BE2C (cell line): Measurements from ENCODE around the gene DYRK1B.
A peak's percentile ranks its signal among the peaks of the same experiment; 100 is the strongest.

Experiments used
- DNase-seq: peaks from one replicate; pipeline ENCODE4 v3.0.0-alpha.2; 2020
- H3K27me3 ChIP-seq: fragments of 250-450 bp; sonication (Bioruptor Pico); 2 replicates; pipeline ENCODE4 v1.5.1; 2020; ENCODE audit warnings: mild to moderate bottlenecking
- H3K36me3 ChIP-seq: fragments of 250-450 bp; sonication (Bioruptor Pico); 2 replicates; pipeline ENCODE4 v1.5.1; 2020; ENCODE audit warnings: mild to moderate bottlenecking
- H3K4me1 ChIP-seq: fragments of 250-450 bp; sonication (Bioruptor Pico); 2 replicates; pipeline ENCODE4 v1.5.1; 2020
- H3K4me3 ChIP-seq: 2 replicates; pipeline ENCODE4 v1.5.1; 2011; ENCODE audit warnings: low read depth, low read length
- H3K9me3 ChIP-seq: fragments of 250-450 bp; sonication (Bioruptor Pico); 2 replicates; pipeline ENCODE4 v1.5.1; 2020
- TF ChIP-seq, protein P1 (sequence below): IDR thresholded peaks from 2 replicates; pipeline ENCODE4 v1.5.1; 2012; ENCODE audit warnings: mild to moderate bottlenecking, low read depth, low read length

The DYRK1B gene

DNA sequence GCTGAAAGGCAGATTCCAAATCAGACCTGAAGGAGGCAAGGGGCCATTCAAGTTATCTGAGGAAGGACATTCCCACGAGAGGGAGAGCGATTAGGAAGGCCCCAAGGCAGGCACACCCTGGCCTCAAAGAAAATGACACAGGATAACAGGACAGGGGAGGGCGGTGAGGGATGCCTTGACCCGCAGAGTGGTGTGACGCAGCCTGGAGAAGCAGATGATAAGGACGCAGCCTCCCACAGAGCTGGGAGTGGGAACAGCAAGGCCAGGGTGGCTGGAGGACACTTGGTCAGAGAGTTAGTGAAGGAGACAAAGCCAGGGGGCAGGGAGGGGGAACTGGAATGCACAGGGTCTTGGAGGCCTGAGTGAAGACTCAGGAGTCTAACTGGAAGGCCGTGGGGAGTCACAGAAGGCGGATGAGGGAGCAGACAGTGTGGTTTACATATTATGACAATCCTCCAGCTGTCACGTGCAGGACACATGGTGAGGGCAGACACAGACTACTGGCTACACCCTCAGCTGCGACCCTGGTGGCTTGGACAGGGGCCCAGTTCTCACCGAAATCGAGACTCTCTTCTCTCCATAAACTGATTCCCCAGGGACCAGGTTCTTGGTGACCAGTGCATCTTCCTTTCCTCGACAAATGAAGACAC is 5.8 kb upstream of the DYRK1B start:
- Histone ChIP-seq H3K4me3 (no peak overlapping the region), H3K4me1 (peaks cover 9% of the 10 kb centered on the region; the same call in 1 of the 2 replicates), H3K36me3 (peaks cover 65% of the 10 kb centered on the region), H3K27me3 (no peaks in the 10 kb centered on the region), H3K9me3 (no peaks in the 10 kb centered on the region)
- TF ChIP-seq, protein P1, sequence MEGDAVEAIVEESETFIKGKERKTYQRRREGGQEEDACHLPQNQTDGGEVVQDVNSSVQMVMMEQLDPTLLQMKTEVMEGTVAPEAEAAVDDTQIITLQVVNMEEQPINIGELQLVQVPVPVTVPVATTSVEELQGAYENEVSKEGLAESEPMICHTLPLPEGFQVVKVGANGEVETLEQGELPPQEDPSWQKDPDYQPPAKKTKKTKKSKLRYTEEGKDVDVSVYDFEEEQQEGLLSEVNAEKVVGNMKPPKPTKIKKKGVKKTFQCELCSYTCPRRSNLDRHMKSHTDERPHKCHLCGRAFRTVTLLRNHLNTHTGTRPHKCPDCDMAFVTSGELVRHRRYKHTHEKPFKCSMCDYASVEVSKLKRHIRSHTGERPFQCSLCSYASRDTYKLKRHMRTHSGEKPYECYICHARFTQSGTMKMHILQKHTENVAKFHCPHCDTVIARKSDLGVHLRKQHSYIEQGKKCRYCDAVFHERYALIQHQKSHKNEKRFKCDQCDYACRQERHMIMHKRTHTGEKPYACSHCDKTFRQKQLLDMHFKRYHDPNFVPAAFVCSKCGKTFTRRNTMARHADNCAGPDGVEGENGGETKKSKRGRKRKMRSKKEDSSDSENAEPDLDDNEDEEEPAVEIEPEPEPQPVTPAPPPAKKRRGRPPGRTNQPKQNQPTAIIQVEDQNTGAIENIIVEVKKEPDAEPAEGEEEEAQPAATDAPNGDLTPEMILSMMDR: no peak
- no peak for DNase-seq

DNA sequence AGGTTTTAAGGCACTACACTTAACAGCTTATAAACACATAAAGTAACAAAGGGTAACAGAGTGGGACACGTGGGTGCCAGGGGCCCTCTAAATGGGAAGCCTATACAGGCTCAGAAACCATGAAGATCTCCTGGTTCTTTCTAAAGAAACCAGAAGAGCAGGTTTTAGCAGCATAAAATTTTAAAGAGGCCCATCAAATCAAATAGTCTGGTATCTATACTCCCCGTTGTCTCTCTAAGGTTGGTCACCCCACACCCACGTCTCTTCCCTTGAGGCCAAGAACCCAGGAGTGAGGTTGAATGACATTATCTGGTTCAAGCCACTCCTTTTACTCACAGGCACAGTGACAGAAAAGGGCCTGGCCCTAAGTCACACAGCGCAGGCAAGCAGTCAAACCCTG is 4.6 kb upstream of the DYRK1B start:
- no peak for DNase-seq
- Histone ChIP-seq H3K9me3 (no peaks in the 10 kb centered on the region), H3K4me3 (no peak overlapping the region), H3K27me3 (no peaks in the 10 kb centered on the region), H3K4me1 (peaks cover 11% of the 10 kb centered on the region), H3K36me3 (peaks cover 69% of the 10 kb centered on the region)
- TF ChIP-seq, protein P1: no peak

DNA sequence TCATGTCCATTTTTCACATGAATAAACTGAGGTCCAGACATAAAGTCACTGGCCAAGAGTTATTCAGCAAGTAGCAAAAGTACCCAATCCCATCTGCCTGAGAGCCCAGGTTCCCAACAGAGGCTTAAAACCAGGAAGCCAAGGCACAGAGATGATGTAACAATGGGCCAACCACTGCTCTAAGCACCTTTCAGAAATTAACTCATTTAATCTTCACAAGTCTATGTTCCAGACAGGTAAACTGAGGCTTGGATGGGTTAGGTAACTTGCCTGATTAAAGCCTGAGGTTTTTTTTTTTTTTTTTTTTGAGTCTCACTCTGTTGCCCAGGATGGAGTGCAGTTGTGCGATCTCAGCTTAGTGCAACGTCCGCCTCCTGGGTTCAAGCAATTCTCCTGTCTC is 4.0 kb upstream of the DYRK1B start:
- Histone ChIP-seq H3K36me3 (peaks cover 69% of the 10 kb centered on the region), H3K4me1 (peaks cover 9% of the 10 kb centered on the region), H3K27me3 (no peaks in the 10 kb centered on the region), H3K4me3 (no peak overlapping the region), H3K9me3 (no peaks in the 10 kb centered on the region)
- DNase-seq: no peak
- TF ChIP-seq, protein P1: no peak

DNA sequence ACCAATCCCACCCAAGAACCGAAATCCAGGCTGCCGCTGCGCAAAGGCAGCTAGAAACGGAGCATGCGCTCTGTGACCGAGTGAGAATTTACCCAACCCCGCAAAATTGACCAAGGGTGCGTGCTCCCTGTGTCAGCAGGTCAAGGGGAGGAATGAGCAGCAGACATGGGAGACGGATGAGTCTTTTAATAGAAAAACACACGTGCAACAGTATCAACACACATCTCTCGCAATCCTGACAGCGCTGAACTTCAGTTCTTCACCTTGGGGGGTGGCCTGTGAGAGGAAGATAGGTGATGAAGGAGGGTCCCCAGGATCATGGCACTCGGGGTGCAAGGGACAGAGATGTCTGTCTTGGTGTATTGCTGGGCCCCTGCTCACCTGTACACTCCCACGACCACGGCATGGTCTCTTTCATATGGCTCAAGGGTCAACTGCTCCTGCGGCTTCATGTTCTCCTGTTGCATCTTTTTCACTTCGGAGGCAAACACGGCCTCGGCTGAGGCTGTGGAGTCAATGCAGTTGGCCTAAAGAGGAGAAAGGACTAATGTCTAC is 402 bp upstream of the DYRK1B start:
- Histone ChIP-seq H3K27me3 (no peaks in the 10 kb centered on the region), H3K9me3 (no peaks in the 10 kb centered on the region), H3K4me1 (peaks cover 11% of the 10 kb centered on the region), H3K4me3 (no peak overlapping the region), H3K36me3 (peaks cover 74% of the 10 kb centered on the region)
- TF ChIP-seq, protein P1: no peak
- DNase-seq: no peak

DNA sequence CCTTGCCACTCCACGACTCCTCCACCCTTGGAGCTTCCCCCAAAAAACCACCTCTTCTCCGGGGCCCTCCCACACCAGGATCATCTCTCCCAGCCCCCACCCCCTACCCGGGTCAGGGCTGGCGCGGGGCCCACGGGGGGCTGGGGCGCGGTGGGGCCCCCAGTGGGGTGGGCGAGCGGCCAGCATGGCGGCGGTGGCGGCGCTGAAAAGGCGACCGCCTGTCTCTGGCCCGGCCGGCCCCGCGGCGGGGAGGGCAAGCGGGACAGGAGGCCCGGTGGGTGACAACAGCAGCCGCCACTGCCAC is 850 bp downstream of the DYRK1B start:
- TF ChIP-seq, protein P1: no peak

DNA sequence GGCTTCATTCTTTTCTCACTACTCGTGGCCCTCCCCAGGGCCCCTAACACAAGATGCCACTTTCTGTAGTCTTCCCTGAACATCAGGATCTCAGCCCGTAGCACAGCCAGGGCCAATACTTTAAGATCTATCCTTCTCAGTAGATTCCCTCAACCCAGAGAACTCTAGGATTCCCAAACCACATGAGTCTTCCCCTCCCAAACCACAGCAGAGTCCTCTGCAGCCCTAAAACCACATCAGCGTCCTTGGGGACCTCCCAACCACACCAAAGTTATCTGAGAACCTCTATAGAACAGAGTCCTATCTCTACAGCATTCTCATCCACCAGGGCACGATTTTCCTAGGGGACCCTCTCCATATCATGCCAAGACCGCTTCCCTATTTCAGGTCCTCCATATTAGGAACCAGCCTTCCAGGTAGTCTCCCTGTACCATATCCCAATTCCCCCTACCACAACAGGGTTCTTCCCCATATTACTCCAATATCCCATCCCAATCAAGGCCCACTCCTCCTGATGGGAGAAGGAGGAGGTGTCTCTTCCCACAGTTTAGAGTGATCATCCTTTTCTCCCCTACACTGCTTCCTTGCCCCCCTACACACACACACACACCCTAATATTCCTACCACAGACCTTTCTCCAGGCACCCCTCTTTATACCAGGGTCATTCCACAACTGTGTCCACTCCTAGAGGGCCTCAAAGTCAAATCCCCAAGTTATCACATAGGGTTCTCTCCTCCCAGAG is 1.4 kb downstream of the DYRK1B start:
- H3K4me3 ChIP-seq: peak overlapping the region; percentile 91
- H3K27me3 ChIP-seq: no peaks in the 10 kb centered on the region
- TF ChIP-seq, protein P1: no peak
- H3K9me3 ChIP-seq: no peaks in the 10 kb centered on the region
- H3K36me3 ChIP-seq: peaks cover 68% of the 10 kb centered on the region
- no peak for DNase-seq
- peaks cover 11% of the 10 kb centered on the region for H3K4me1 ChIP-seq

More for the DNA sequence above, 850 bp downstream of the DYRK1B start:
- H3K4me3 ChIP-seq: peak overlapping the region; percentile 91
- peaks cover 11% of the 10 kb centered on the region for H3K4me1 ChIP-seq
- H3K27me3 ChIP-seq: no peaks in the 10 kb centered on the region
- H3K9me3 ChIP-seq: no peaks in the 10 kb centered on the region
- peaks cover 69% of the 10 kb centered on the region for H3K36me3 ChIP-seq
- DNase-seq: no peak
